IPS-11a (cell line): ENCODE data around the gene CNTNAP2.

Source experiments
- H3K4me3 ChIP-seq: one replicate; pipeline ENCODE4 v1.5.1; 2013; ENCODE audit warnings: low read depth, low read length, control low read depth

The CNTNAP2 gene

DNA sequence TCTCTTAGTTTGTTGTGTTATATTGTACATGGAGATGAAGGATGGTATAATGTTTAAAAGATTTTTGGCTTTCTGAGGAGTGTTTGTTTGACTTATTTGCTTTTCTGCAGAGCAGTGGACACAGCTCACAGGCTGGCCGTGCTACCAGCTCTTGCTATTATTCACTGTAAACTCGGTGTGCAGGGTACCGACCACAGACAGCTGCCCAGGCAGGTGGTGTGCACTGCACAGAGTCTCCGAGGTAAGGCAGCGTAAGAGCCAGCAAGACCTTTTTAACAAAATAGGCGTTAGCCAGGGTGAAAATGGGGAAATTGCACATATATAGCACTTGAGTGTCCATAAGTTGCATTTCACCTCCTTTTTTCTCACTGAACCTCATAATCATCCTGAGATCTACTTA lies 438.0 kb downstream of the CNTNAP2 start:
- H3K4me3 ChIP-seq: no peak overlapping the region

DNA sequence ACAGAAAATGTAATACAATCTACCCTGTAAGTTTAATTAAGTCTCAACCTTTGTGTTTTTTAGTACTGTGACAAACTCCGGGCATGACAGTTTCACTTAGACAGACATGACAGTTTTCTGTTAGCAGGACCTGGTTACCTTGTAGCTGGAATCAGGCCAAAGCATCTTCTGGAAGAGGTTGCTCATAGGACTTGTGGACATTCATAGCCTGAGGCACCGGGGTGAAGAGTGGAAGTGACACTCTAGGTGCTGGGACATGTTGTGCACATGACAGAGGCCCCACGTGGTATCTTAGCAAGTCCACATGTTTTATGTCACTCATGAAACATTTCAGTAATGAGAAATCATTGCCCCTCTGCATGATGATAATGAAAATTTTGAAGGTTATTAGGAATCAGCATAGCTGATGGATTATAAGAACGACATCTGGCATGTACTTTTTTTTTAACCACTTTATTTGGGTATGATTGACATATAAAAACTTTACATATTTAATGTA lies 441.4 kb downstream of the CNTNAP2 start:
- no peak overlapping the region for H3K4me3 ChIP-seq

DNA sequence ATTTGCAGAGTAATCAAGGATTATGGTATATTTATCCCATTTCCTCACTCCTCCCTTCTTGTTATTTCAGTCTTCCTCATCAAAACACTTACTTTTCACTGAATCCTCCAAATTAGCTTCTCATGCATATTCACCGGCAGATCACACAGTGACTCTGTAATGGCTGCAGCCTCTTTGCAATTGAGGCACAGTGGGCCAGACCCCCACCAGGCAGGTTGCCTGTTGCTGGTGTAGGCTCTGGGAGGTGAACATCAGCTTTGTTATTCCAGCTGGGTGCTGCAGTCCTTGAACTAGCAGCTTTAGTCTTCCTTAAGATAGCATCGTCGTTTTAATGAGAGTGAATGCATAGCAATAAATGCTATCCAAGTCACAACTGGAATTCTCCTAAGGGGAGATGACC lies 449.3 kb downstream of the CNTNAP2 start:
- H3K4me3 ChIP-seq: no peak overlapping the region

DNA sequence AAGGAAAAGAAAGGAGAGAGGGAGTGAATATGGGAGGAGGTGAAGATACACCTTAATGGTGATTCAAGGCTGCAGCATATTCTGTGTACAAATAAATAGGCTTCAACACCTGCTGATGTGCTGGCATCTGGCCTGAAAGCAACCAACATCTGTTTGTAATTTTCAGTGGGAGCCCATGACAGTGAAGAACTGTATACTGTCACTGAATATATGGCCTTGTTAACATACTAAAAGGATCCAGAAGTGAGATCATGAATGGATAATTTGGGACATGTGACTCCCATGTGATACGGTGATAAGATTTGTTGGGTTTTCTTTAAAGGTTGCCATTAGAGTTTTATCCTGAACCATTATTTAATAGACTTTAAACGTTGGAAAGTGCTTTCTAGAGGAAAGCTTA lies 459.3 kb downstream of the CNTNAP2 start:
- no peak overlapping the region for H3K4me3 ChIP-seq

DNA sequence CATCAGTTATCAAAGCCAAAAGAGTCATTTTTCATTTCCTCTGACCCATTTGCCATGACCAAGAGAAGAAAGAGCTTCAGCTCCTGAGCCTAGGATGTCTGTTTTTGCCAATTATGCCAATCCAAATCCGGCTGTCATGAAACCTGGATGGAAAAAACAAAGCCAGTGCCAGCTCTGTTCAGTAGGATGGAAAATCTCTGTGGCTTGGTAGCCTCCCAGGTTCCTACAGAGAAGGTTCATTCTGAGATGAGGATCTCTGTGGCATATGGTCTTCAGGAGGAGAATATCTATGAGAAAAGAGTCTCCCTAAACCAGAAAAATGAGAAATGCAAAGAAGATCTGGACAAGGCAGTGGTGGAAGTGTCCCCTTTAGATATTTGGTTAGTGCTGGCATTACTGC lies 475.4 kb downstream of the CNTNAP2 start:
- H3K4me3 ChIP-seq: no peak overlapping the region

DNA sequence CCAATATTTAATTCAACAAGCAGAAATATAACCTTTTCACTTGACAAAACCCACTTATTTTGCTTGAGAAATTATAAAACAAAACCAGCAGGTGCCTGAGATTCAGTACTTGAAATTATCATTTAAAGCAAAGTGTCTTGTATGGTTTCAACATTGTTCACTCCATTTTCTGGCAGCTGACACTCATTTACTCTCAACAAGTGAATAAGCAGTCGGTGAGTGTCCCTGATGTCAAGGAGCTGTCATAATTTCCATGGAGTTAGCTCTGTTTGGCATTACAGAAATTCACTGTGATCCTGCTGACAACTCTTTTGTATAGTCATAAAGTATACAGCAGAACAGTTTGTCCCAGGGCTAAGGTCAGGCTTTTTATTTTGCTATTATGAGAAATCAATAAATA lies 490.0 kb downstream of the CNTNAP2 start:
- no peak overlapping the region for H3K4me3 ChIP-seq

DNA sequence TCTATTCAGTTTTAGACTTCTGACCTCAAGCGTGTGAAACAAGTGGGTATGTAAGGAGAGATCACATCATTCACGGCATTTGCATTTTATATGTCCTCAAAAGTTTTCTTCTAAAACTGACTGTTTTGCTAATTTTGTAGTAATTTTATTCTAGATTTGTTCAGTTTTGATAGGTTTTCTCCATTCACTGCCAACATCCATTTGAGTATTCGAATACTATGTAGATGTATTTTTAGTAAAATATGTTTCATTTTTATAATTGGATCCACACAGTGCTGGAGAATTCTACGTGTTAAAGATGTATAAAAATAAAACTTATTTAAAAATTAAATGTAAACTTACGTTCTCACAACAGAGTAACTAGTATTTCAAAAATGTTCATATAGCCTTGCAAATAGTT lies 503.0 kb downstream of the CNTNAP2 start:
- H3K4me3 ChIP-seq: no peak overlapping the region

DNA sequence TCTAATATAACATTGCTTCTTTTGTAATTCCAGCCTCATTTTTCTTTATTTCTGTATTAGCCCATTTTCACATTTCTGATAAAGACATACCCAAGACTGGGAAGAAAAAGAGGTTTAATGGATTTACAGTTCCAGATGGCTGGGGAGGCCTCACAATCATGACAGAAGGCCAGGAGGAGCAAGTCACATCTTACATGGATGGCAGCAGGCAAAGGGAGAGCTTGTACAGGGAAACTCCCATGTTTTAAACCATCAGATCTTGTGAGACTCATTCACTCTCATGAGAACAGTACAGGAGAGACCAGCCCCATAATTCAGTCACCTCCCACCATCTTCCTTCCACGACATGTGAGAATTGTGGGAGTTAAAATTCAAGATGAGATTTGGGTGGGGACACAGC lies 510.3 kb downstream of the CNTNAP2 start:
- H3K4me3 ChIP-seq: no peak overlapping the region

DNA sequence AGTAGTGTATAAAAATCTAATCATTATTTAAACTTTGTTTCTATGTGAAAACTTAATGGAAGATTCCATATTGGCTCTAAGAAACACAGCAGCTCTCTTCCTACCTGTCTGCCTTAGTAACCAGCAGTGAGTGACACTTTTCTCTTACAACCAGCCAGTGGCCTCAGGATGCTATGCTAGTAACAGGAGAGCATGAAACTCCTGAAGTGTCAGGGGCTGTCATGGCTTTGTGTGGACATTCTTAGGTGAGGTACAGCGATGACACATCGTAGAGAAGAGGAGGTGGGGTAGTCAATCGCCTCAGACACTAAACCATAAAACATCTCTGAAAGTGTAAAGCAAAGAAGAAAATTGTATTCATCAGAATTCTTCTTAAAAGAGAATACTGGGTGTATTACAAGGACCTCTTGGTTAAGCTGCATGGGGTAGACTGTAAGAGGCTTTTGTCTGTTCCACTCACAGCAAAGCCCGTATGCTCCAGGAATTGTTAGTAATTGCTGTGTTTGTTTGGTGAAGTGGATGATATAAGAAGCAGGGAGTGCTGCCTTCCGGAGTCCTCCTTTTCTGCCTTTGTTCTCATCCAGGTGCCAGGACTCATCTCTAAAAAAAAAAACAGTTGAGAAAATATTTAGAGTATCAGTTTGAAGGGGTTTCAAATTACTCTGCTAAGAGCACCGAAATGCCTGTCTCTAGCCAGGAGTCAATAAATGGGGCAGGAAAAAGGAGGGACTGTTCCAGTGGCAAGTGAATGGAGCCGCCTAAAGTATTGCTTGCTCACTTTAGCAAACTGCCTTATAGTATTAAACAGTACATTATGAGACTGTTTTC lies 518.8 kb downstream of the CNTNAP2 start:
- H3K4me3 ChIP-seq: no peak overlapping the region

DNA sequence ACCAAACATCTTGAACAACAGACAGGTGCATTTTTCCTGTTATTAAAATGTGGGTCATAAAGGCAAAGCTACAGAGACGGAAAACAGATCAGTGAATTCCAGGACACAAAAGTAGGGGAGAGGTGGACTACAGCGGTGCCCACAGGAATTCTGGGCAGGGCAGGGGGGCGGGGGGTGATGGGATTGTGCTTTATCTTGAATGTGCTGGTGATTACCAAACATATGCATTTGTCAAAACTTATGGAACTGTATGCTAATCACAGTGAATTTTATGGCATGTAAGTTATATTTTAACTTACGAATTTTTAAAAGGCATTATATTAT lies 519.4 kb downstream of the CNTNAP2 start:
- H3K4me3 ChIP-seq: no peak overlapping the region

DNA sequence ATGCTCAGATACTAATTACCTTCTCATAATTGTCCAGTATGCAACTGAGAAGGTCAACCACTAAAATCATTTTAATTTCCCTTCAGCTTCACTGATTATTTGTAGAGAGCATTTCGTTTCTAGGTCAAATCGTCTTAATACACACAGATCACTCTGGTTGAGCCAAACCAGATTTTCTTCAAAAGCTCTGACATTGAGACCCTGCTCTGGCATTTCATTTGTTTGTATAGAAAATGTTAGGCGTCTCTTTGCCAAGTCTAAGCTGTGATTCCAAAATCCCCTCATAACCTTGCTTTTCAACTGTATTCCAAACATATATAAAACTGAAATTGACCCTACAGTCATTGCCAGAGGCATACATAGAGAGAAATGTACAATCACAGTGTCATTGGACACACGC lies 520.0 kb downstream of the CNTNAP2 start:
- no peak overlapping the region for H3K4me3 ChIP-seq

DNA sequence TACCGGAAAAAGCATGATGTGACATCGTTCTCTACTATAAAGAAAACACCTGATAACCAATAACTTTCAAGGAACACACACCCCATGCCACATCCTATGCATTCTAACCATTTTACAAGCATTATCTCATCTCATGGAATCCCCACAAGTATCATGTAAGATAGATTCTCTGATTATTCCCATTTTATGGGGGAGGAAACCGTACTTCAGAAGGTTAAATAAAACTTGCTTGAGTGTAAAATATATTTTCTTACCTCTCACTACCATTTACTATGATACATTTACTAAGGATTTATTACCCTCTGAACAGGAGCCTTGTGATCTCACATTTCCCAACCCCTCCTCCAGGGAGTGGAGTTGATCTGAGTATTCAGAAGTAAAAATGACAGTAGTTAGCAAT lies 522.7 kb downstream of the CNTNAP2 start:
- H3K4me3 ChIP-seq: no peak overlapping the region

DNA sequence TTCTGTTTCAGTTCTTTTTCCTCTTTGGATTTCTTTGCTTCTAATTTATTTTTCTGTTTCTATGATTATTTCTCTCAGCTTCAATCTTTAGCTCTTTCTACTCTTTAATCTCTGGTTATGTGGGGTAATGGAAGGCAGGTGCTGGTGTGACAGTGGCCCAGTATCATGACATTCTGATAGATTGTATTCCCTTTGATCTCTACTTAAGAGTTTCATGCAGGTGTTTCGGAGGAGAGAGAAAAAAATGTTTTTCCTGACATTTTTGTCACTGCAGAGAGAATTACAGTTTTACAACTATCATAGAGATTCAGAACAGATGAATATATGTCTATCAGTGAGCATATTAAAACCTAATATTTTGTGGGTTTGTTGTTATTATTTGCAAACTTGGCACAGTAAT lies 524.9 kb downstream of the CNTNAP2 start:
- no peak overlapping the region for H3K4me3 ChIP-seq

DNA sequence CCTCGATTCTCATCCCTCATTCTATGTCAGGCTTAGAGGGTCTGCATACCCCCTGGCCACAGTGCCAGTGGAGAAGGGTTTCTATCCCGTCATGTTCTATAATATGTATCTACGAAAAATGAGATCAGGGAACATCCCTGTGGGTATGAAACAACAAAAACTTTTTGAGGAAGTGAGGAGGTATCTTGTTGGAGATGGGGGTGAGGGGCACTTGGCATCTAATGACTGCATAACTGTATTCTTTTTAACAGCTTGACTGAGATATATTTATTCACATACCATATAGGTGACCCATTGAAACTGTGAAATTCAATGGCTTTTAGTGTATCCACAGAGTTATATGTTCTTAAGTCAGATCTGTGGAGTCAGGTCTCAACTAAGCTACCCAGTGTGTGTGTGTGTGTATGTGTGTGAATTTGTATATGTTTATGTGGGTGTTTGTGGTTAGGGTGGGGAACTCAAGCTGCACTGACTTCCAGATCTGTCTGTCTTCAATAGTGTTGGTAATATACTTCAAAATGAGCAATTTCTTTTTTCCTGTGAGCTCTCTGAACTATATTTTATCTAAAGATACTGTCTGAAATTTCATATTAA lies 528.9 kb downstream of the CNTNAP2 start:
- H3K4me3 ChIP-seq: no peak overlapping the region

DNA sequence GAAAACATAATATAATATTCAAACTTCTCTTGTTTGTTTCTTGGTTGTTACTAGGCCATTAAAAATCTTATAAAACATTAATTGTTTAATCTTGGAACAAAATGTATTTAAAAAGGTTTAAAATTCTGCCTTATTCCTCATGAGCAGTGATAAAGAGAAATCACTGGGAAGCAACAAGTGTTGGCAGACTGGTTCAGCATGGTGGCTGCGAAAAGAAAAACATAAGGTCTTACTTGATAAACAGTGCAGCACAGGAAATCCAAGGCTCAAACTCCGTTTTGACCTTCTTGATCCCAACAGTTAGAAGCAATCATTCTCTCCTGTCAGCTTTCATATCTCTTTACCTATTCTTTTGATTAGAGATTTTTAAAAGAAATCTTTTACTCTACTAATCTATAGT lies 530.8 kb downstream of the CNTNAP2 start:
- H3K4me3 ChIP-seq: no peak overlapping the region

DNA sequence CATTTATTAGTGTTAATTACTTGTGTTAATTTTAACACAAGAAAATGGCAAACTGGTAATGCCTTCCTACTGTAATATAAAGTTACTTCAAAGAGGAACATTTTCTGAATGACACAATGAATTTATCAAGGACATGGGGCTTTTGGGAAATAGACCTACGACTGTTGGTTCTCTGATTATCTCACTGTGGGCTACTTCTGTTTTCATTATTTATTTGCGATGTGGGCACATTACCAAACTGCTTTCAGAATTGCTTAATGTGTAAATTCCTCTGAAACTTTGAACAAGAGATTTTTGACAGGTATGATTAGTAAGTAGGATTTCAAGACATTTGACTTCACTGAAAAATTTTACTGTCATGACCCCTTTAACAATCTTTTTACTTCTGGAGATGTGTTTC lies 535.6 kb downstream of the CNTNAP2 start:
- no peak overlapping the region for H3K4me3 ChIP-seq

DNA sequence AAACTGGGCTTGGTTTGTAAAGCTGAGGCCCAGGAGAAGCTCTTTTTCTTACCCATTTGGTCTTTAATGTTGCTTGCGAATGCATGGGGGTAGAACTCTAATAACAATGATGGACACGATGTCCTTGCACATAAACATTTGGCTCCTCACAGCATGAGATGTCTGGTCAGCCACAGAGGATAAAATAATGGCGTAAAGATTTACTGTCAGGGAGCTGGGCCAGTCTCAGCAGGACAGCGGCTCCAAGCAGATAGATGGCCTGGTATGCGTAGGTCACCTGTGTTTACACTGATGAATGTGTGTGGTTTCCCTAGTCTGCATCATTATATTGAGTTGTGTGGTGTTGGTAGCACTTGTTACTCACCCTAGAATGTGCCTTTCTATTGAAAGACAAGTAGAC lies 537.4 kb downstream of the CNTNAP2 start:
- no peak overlapping the region for H3K4me3 ChIP-seq

DNA sequence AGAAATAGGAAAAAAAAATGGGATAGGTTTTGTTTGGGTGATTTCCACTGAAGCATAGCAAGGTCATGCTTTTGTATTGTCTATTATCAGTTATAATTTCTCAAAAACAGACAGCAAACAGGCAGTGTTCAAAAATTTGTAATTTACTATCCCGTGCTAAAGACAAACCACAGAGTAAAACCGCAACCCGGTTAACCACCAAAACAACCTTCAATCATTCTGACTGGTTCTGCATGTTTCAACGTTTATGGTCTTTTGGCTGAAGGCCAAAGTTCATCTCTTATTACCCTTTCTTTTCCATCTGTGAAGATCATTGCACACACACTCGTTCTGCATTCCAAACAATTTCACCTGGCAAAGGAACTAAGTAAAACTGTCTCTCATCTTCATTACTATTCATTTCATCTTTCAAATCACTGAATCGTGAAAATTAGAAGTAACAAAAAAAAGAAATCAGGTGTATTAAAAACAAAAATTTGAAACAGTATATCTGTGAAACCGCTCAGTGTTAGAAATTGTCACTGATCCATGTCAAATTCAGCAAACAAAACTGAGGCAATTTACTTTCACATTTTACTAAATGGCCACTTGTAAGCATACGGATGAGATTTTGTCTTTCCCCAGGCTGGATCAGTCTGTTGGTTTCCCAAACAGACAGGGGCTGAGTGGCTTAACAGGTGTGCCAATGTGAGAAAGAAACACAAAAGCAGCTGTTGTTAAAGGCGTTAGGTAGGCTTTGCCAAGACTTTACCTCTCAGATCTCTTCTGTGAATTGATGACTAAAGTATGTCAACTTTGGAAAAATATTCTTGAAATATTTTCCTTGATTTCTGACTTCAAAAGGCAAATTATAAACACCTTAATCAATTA lies 539.6 kb downstream of the CNTNAP2 start:
- H3K4me3 ChIP-seq: no peak overlapping the region

DNA sequence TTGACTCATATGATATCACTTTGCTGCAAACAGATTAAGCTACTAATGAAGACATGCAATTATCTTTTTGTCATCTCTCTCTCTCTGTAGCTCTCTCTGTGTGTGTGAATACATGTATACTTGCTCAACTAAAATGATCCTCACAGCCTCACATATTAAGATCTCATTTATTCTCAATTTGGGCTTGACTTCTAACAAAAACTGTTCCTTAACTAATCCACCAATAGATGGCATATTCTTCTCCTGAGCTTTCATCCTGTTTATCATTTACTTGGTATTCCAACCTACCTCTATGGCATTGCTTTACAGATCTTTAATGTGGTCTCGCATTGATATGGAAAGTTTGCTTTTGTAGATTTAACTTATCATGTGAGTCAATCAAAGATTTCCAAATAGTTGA lies 540.4 kb downstream of the CNTNAP2 start:
- no peak overlapping the region for H3K4me3 ChIP-seq

DNA sequence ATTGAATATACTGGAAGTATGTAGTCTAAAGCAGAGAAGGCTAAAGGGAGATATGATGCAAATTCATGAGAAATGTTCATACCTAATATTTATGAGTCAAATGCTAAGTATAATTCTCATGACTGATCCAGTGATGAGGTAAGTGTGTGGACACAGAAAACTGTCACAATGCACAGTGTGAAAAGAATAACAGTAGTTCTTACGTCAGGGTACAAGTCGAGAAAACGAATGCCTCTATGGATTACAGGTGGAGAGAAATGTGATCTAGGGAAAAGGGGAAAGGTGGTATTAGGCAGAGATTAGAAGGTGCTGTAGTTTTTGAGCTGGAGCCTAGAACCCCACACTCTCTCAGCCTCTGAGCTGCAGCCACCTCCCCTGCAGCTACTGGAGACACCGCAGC lies 542.0 kb downstream of the CNTNAP2 start:
- no peak overlapping the region for H3K4me3 ChIP-seq

DNA sequence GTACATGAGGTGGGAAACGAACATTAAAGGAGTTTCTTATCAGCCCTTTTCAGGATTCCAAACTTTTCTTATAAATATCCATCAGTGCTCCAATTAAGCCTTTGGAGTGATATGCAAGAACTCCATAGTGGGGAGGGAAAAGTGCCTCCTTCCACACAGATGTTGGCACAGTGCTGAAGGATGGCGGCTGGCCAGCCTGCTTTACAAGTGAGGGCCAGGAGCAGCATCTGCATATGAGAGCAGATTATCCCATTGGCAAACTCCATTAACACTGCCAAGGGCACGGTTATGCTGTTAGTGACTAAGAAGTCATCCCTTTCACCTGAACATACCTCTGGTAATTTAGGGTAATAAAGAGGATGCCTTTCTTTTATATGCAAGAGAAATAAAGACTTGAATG lies 543.1 kb downstream of the CNTNAP2 start:
- H3K4me3 ChIP-seq: no peak overlapping the region

DNA sequence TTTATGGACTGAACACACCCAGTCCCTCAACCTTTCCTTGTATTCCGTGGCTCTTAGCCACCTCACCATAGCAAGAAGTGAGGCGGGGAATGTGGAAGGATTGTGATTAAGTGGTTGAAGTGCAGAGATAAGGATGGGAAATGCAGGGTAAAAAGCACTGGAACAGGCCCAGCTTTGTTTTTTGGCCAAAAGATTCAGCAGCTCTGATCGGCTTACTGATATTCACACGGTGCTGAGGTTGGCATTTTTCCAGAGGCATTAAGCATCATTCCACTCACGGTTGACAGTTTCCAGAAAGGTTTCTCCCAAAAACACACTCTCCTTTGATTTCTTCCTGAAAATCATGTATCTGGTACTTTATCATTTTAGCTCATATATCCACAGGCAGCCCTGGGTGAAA lies 544.2 kb downstream of the CNTNAP2 start:
- no peak overlapping the region for H3K4me3 ChIP-seq
